Stimulated activated CD4-positive, alpha-beta T cell treated with anti-CD3 and anti-CD28 coated beads, Interleukin-1b, Interleukin-23, amount 100 ng/mL, for 48 hours (primary cell): ENCODE measurements around the gene PDE4D.

ENCODE experiments used
- DNase-seq: peaks from one replicate; pipeline ENCODE4 v3.0.0-alpha.2; 2020

The PDE4D gene

GRCh38 chr5:59054963-59055528 lies 838.5 kb downstream of the PDE4D start:
- no peak for DNase-seq

GRCh38 chr5:59051951-59052350 lies 841.6 kb downstream of the PDE4D start:
- no peak for DNase-seq

- DNase-seq = no peak
Measured at GRCh38 chr5:59049095-59049494, 844.4 kb downstream of the PDE4D start.

GRCh38 chr5:59042201-59043055 lies 851.1 kb downstream of the PDE4D start:
- DNase-seq = peak; percentile 23

GRCh38 chr5:59041355-59041754 lies 852.2 kb downstream of the PDE4D start:
- DNase-seq = no peak

- DNase-seq = no peak
Measured at GRCh38 chr5:59040804-59041201, 852.7 kb downstream of the PDE4D start.

- no peak for DNase-seq
Measured at GRCh38 chr5:59040024-59040803, 853.3 kb downstream of the PDE4D start.

- DNase-seq = peak; percentile 89
Measured at GRCh38 chr5:59039296-59040023, 854.1 kb downstream of the PDE4D start.

- DNase-seq = no peak
Measured at GRCh38 chr5:59038798-59039295, 854.7 kb downstream of the PDE4D start.

GRCh38 chr5:59037941-59038797 lies 855.4 kb downstream of the PDE4D start:
- no peak for DNase-seq

GRCh38 chr5:59037453-59037852 lies 856.1 kb downstream of the PDE4D start:
- DNase-seq = no peak

GRCh38 chr5:59037041-59037440 lies 856.5 kb downstream of the PDE4D start:
- no peak for DNase-seq

GRCh38 chr5:59036274-59036961 lies 857.1 kb downstream of the PDE4D start:
- DNase-seq = peak; percentile 60

- no peak for DNase-seq
Measured at GRCh38 chr5:59035681-59036080, 857.8 kb downstream of the PDE4D start.

GRCh38 chr5:59034498-59035186 lies 858.9 kb downstream of the PDE4D start:
- no peak for DNase-seq

GRCh38 chr5:59027145-59027907 lies 866.2 kb downstream of the PDE4D start:
- DNase-seq = no peak

GRCh38 chr5:59025734-59026133 lies 867.8 kb downstream of the PDE4D start:
- no peak for DNase-seq

- DNase-seq = no peak
Measured at GRCh38 chr5:59021837-59022514, 871.5 kb downstream of the PDE4D start.

GRCh38 chr5:59021286-59021673 lies 872.2 kb downstream of the PDE4D start:
- no peak for DNase-seq
